HepG2 (cell line): Measurements from ENCODE around the gene SHLD1. TPM values are rescaled to one million over a fixed set of nuclear protein-coding genes. Genes with fewer than 3 reads are reported as not detected.

Source experiments
- GLI4 ChIP-seq: sonication (generic); formaldehyde crosslinking; IDR thresholded peaks from 2 replicates; pipeline ENCODE4 v1.5.1; 2020; ENCODE audit warnings: missing genetic modification reagents, mild to moderate bottlenecking, moderate library complexity, borderline replicate concordance
- HNRNPH1 ChIP-seq: fragments of 200-400 bp; formaldehyde crosslinking; optimal IDR thresholded peaks from 2 replicates; pipeline ENCODE3; 2017; ENCODE audit warnings: mild to moderate bottlenecking, low read depth, low read length
- TEAD3 ChIP-seq: optimal IDR thresholded peaks from 2 replicates; pipeline ENCODE3; 2016; ENCODE audit warnings: borderline replicate concordance
- ZNF614 ChIP-seq: IDR thresholded peaks from 2 replicates; pipeline ENCODE4 v1.6.1; 2018; ENCODE audit warnings: missing biosample characterization, missing genetic modification reagents, inconsistent platforms, borderline replicate concordance
- polyA plus RNA-seq, 8 experiments: library from polyadenylated mRNA; depleted of rRNA in 3 of 8; stranded (reverse) in 7 of 8; unstranded in 1 of 8; fragments of >200 nt; fragmentation: Illumina TruSeq in 4 of 8; extraction: Trizol in 4 of 8; gene quantifications; 2 replicates each; pipeline versions ENCODE4 v1.2.1 to v1.2.3, GENCODE V29; 2011 to 2016; ENCODE audit warnings: low read depth in 4 of 8, missing spikeins in 1 of 8, mixed read lengths in 1 of 8; ENCODE audit not compliant: insufficient read depth in 1 of 8
- total RNA-seq, 5 experiments: library from RNA; depleted of rRNA; stranded (reverse); fragments of >200 nt; fragmentation: Illumina TruSeq; extraction: Trizol; gene quantifications; 2 replicates each; pipeline ENCODE4 v1.2.3, GENCODE V29; 2016; ENCODE audit warnings: low read depth in 1 of 5
- TF ChIP-seq, protein P1 (sequence below): sonication (generic); formaldehyde crosslinking; IDR thresholded peaks from 2 replicates; pipeline ENCODE4 v1.8.0; 2022; ENCODE audit warnings: mild to moderate bottlenecking, missing genetic modification reagents; ENCODE audit not compliant: insufficient replicate concordance
- TF ChIP-seq, protein P2 (sequence below): IDR thresholded peaks from 2 replicates; pipeline ENCODE4 v1.4.0; 2020; ENCODE audit warnings: mild to moderate bottlenecking, missing genetic modification reagents
- TF ChIP-seq, protein P3 (sequence below): sonication (generic); formaldehyde crosslinking; IDR thresholded peaks from 2 replicates; pipeline ENCODE4 v1.4.0; 2020; ENCODE audit warnings: missing genetic modification reagents
- TF ChIP-seq, protein P4 (sequence below): sonication (generic); formaldehyde crosslinking; IDR thresholded peaks from 2 replicates; pipeline ENCODE4 v1.4.0; 2020; ENCODE audit warnings: mild to moderate bottlenecking, missing genetic modification reagents
- TF ChIP-seq, protein P5 (sequence below): sonication (generic); formaldehyde crosslinking; IDR thresholded peaks from 2 replicates; pipeline ENCODE4 v1.5.0; 2020; ENCODE audit warnings: missing genetic modification reagents
- TF ChIP-seq, protein P6 (sequence below): sonication (generic); formaldehyde crosslinking; IDR thresholded peaks from 2 replicates; pipeline ENCODE4 v1.8.1; 2022; ENCODE audit warnings: low read depth, mild to moderate bottlenecking, missing genetic modification reagents

Gene SHLD1
- total and polyA plus RNA-seq, 2 of the 13 experiments (the other 11 are each of a cell fraction or from before 2014, with no cell fraction given), result 8.9 to 10.0 TPM

DNA sequence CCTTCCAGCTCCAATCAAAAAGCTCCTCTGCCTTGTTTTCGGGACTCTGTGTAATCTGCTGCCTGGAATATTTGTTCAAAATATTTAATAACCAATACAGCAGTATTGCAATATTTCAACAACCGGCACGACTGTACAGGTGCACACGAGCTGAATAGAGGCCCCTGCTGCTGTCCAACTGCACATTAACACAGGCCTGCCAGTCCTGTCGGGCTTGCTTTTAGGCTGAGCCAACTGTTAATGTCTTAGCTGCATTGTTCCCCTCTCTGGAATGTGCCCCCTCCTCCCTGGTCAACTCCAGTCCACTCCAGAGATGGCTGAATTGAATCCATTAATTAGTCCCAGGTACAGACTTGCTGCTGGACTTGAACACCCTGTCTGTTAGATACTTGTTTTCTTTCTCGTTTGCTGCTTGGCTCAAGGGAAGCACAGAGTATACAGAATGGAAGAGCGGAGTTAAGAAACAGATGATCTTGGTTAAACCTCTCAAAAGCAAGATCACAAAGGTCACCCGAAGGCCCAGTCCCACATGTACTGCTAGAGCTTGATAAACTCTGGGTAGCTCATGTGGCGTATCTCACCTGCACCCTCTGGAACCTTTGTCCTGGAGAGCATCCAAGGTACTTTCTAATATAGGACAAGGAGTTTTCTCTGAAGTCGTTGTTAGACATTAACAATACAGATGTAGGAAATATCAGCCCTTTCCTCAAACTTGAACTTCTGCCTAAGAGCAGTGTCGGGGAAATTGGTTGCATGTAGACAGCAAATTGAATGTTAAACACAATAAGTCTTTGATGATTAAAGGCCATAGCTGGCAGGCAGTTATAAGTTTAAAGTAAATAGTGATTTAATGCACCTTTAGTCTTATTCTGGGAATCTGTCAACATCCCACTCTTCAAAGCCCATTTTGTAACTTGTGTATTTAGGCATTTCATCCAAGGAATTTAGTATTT lies 31.9 kb downstream of the SHLD1 start (continued):
- TF ChIP-seq, protein P1, sequence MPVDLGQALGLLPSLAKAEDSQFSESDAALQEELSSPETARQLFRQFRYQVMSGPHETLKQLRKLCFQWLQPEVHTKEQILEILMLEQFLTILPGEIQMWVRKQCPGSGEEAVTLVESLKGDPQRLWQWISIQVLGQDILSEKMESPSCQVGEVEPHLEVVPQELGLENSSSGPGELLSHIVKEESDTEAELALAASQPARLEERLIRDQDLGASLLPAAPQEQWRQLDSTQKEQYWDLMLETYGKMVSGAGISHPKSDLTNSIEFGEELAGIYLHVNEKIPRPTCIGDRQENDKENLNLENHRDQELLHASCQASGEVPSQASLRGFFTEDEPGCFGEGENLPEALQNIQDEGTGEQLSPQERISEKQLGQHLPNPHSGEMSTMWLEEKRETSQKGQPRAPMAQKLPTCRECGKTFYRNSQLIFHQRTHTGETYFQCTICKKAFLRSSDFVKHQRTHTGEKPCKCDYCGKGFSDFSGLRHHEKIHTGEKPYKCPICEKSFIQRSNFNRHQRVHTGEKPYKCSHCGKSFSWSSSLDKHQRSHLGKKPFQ (CRISPR knock-in tag), result no peak
- TF ChIP-seq, protein P2, sequence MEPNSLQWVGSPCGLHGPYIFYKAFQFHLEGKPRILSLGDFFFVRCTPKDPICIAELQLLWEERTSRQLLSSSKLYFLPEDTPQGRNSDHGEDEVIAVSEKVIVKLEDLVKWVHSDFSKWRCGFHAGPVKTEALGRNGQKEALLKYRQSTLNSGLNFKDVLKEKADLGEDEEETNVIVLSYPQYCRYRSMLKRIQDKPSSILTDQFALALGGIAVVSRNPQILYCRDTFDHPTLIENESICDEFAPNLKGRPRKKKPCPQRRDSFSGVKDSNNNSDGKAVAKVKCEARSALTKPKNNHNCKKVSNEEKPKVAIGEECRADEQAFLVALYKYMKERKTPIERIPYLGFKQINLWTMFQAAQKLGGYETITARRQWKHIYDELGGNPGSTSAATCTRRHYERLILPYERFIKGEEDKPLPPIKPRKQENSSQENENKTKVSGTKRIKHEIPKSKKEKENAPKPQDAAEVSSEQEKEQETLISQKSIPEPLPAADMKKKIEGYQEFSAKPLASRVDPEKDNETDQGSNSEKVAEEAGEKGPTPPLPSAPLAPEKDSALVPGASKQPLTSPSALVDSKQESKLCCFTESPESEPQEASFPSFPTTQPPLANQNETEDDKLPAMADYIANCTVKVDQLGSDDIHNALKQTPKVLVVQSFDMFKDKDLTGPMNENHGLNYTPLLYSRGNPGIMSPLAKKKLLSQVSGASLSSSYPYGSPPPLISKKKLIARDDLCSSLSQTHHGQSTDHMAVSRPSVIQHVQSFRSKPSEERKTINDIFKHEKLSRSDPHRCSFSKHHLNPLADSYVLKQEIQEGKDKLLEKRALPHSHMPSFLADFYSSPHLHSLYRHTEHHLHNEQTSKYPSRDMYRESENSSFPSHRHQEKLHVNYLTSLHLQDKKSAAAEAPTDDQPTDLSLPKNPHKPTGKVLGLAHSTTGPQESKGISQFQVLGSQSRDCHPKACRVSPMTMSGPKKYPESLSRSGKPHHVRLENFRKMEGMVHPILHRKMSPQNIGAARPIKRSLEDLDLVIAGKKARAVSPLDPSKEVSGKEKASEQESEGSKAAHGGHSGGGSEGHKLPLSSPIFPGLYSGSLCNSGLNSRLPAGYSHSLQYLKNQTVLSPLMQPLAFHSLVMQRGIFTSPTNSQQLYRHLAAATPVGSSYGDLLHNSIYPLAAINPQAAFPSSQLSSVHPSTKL, result peak; percentile 99
- TF ChIP-seq, protein P3, sequence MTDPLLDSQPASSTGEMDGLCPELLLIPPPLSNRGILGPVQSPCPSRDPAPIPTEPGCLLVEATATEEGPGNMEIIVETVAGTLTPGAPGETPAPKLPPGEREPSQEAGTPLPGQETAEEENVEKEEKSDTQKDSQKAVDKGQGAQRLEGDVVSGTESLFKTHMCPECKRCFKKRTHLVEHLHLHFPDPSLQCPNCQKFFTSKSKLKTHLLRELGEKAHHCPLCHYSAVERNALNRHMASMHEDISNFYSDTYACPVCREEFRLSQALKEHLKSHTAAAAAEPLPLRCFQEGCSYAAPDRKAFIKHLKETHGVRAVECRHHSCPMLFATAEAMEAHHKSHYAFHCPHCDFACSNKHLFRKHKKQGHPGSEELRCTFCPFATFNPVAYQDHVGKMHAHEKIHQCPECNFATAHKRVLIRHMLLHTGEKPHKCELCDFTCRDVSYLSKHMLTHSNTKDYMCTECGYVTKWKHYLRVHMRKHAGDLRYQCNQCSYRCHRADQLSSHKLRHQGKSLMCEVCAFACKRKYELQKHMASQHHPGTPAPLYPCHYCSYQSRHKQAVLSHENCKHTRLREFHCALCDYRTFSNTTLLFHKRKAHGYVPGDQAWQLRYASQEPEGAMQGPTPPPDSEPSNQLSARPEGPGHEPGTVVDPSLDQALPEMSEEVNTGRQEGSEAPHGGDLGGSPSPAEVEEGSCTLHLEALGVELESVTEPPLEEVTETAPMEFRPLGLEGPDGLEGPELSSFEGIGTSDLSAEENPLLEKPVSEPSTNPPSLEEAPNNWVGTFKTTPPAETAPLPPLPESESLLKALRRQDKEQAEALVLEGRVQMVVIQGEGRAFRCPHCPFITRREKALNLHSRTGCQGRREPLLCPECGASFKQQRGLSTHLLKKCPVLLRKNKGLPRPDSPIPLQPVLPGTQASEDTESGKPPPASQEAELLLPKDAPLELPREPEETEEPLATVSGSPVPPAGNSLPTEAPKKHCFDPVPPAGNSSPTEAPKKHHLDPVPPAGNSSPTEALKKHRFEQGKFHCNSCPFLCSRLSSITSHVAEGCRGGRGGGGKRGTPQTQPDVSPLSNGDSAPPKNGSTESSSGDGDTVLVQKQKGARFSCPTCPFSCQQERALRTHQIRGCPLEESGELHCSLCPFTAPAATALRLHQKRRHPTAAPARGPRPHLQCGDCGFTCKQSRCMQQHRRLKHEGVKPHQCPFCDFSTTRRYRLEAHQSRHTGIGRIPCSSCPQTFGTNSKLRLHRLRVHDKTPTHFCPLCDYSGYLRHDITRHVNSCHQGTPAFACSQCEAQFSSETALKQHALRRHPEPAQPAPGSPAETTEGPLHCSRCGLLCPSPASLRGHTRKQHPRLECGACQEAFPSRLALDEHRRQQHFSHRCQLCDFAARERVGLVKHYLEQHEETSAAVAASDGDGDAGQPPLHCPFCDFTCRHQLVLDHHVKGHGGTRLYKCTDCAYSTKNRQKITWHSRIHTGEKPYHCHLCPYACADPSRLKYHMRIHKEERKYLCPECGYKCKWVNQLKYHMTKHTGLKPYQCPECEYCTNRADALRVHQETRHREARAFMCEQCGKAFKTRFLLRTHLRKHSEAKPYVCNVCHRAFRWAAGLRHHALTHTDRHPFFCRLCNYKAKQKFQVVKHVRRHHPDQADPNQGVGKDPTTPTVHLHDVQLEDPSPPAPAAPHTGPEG, result no peak
- TF ChIP-seq GLI4 (CRISPR knock-in tag) (no peak), TEAD3 (CRISPR knock-in tag) (peak; percentile 94), ZNF614 (peak; percentile 97), HNRNPH1 (no peak)
- TF ChIP-seq, protein P4, sequence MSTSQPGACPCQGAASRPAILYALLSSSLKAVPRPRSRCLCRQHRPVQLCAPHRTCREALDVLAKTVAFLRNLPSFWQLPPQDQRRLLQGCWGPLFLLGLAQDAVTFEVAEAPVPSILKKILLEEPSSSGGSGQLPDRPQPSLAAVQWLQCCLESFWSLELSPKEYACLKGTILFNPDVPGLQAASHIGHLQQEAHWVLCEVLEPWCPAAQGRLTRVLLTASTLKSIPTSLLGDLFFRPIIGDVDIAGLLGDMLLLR (CRISPR knock-in tag), result no peak
- TF ChIP-seq, protein P5, sequence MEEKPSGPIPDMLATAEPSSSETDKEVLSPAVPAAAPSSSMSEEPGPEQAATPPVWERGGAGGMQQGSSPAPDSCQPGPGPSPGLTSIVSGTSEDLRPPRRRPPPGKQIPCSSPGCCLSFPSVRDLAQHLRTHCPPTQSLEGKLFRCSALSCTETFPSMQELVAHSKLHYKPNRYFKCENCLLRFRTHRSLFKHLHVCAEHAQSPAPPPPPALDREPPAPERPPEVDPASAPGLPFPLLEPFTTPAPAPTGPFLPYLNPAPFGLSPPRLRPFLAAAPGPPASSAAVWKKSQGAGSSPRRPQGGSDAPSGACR (CRISPR knock-in tag), result 0 out of 2 replicates have a peak, but pooled peaks have one; percentile 28
- TF ChIP-seq, protein P6, sequence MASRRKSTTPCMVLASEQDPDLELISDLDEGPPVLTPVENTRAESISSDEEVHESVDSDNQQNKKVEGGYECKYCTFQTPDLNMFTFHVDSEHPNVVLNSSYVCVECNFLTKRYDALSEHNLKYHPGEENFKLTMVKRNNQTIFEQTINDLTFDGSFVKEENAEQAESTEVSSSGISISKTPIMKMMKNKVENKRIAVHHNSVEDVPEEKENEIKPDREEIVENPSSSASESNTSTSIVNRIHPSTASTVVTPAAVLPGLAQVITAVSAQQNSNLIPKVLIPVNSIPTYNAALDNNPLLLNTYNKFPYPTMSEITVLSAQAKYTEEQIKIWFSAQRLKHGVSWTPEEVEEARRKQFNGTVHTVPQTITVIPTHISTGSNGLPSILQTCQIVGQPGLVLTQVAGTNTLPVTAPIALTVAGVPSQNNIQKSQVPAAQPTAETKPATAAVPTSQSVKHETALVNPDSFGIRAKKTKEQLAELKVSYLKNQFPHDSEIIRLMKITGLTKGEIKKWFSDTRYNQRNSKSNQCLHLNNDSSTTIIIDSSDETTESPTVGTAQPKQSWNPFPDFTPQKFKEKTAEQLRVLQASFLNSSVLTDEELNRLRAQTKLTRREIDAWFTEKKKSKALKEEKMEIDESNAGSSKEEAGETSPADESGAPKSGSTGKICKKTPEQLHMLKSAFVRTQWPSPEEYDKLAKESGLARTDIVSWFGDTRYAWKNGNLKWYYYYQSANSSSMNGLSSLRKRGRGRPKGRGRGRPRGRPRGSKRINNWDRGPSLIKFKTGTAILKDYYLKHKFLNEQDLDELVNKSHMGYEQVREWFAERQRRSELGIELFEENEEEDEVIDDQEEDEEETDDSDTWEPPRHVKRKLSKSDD (CRISPR knock-in tag), result no peak
